Measurements from ENCODE around the gene RAE1. TPM values are rescaled to one million over a fixed set of nuclear protein-coding genes. Genes with fewer than 3 reads are reported as not detected.

The RAE1 gene
- total RNA-seq, 3 donors from 2014 or later (not counting 1 experiment from before 2014, with no cell fraction given): 50.3 to 66.8 (median 52.5) TPM

DNA sequence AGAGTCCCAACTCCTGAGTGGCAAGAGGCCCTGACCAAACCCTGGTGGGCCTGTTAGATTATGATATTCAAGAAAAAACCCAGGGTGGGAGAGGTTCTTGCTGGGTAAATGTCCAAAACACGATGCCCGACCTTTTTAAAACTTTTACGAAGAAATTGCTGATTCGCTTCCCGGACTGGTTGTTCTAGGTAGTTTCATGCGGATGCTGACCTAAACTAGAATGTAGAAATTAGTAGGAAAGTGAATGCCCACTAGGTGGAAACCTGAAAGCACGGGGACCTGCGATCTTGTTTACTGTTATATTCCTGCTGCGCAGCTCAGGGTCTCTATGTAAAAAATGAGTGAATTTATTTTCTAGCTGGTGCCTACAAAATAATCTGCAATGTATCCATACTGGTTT lies 2.3 kb downstream of the RAE1 start:
- H3K9me3 ChIP-seq (ENCODE audit: control insufficient read depth, insufficient read depth, low read length): no peaks in the 10 kb centered on the region
- peaks cover 25% of the 10 kb centered on the region in 2 donors for H3K4me1 Mint-ChIP-seq
- intact Hi-C loops (cut with micrococcal nuclease): no loop called here
- H3K27me3 Mint-ChIP-seq (ENCODE audit: low read depth in 2 of 2): no peaks in the 10 kb centered on the region
- WGBS (ENCODE audit: insufficient coverage): 96% methylated on average over 9 of the region's 9 CpGs
- H3K27me3 ChIP-seq (ENCODE audit: control insufficient read depth, insufficient read depth, low read length): no peaks in the 10 kb centered on the region
- H3K9me3 Mint-ChIP-seq: no peaks in the 10 kb centered on the region
- ATAC-seq (no peak), DNase-seq (no peak)
- H3K27ac Mint-ChIP-seq: peak overlapping the region in 1 of 2 donors; percentile 1
- TF ChIP-seq, protein P1, sequence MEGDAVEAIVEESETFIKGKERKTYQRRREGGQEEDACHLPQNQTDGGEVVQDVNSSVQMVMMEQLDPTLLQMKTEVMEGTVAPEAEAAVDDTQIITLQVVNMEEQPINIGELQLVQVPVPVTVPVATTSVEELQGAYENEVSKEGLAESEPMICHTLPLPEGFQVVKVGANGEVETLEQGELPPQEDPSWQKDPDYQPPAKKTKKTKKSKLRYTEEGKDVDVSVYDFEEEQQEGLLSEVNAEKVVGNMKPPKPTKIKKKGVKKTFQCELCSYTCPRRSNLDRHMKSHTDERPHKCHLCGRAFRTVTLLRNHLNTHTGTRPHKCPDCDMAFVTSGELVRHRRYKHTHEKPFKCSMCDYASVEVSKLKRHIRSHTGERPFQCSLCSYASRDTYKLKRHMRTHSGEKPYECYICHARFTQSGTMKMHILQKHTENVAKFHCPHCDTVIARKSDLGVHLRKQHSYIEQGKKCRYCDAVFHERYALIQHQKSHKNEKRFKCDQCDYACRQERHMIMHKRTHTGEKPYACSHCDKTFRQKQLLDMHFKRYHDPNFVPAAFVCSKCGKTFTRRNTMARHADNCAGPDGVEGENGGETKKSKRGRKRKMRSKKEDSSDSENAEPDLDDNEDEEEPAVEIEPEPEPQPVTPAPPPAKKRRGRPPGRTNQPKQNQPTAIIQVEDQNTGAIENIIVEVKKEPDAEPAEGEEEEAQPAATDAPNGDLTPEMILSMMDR (IDR thresholded peaks at IDR 0.05): no peak
- H3K36me3 ChIP-seq (ENCODE audit: control insufficient read depth, insufficient read depth, low read length): peaks cover 35% of the 10 kb centered on the region
- no peak overlapping the region for H3K4me3 ChIP-seq (ENCODE audit: low read length)
- peak overlapping the region; percentile 59 for H3K4me3 Mint-ChIP-seq
- peaks cover 10% of the 10 kb centered on the region for H3K4me1 ChIP-seq (ENCODE audit: control insufficient read depth, insufficient read depth, low read length)
- peaks cover 14% of the 10 kb centered on the region for H3K36me3 Mint-ChIP-seq
- H3K27ac ChIP-seq (ENCODE audit: low read length): no peak overlapping the region

DNA sequence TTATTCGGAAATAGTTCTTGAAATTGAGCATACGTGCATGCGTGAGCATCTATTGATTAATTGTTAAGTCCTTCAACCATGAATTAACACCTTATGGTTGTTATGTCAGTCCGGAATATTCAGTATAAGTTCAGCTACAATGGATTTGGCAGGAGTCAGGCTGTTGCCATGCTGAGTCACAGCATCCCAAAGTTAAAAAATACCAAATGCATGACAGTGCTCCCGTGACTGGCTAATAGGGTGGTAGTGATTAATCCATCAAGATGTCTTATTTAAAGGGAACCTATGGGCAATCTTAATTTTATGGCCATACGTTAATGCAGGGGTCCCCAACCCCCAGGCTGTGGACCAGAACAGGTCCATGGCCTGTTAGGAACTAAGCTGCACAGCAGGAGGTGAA lies 10.5 kb downstream of the RAE1 start:
- 100% methylated on average over 6 of the region's 6 CpGs for WGBS (ENCODE audit: insufficient coverage)

DNA sequence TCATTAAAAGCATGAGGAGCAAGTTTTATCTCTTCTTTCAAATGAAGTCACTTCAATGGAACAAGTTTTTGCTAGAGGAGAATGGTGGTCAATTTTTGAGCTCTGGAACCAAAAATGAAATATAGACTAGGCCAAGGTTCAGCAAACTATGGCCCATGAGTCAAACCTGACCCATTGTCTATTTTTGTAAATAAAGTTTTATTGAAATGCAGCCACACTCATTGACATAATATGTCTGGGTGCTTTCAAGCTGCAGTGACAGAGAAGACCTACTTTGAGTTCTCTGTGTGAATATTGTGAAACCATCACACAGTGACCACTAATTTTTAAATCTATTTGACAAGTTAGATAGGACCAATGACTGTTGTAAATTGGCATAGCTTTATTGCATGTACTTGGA lies 13.4 kb downstream of the RAE1 start:
- Histone ChIP-seq H3K9me3 (ENCODE audit: control insufficient read depth, insufficient read depth, low read length) (no peaks in the 10 kb centered on the region), H3K36me3 (ENCODE audit: control insufficient read depth, insufficient read depth, low read length) (peaks cover 63% of the 10 kb centered on the region), H3K27me3 (ENCODE audit: control insufficient read depth, insufficient read depth, low read length) (no peaks in the 10 kb centered on the region), H3K4me3 (ENCODE audit: low read length) (no peak overlapping the region), H3K4me1 (ENCODE audit: control insufficient read depth, insufficient read depth, low read length) (no peaks in the 10 kb centered on the region), H3K27ac (ENCODE audit: low read length) (no peak overlapping the region)
- H3K9me3 Mint-ChIP-seq: no peaks in the 10 kb centered on the region
- DNase-seq: no peak
- H3K36me3 Mint-ChIP-seq: peaks cover 8% of the 10 kb centered on the region
- intact Hi-C loops (cut with micrococcal nuclease): no loop called here
- no peak overlapping the region for H3K4me3 Mint-ChIP-seq
- H3K27me3 Mint-ChIP-seq (ENCODE audit: low read depth in 2 of 2): no peaks in the 10 kb centered on the region
- no peak for ATAC-seq
- H3K27ac Mint-ChIP-seq: no peak overlapping the region
- TF ChIP-seq, protein P1 (IDR thresholded peaks at IDR 0.05): no peak
- no peaks in the 10 kb centered on the region for H3K4me1 Mint-ChIP-seq

More for the DNA sequence above, 10.5 kb downstream of the RAE1 start:
- TF ChIP-seq, protein P1 (IDR thresholded peaks at IDR 0.05): no peak
- H3K36me3 Mint-ChIP-seq: peaks cover under 1% of the 10 kb centered on the region
- ATAC-seq (no peak), DNase-seq (no peak)
- H3K27me3 Mint-ChIP-seq (ENCODE audit: low read depth in 2 of 2): no peaks in the 10 kb centered on the region
- peaks cover 43% of the 10 kb centered on the region for H3K36me3 ChIP-seq (ENCODE audit: control insufficient read depth, insufficient read depth, low read length)
- no peak overlapping the region for H3K4me3 Mint-ChIP-seq
- H3K4me3 ChIP-seq (ENCODE audit: low read length): no peak overlapping the region
- intact Hi-C loops (cut with micrococcal nuclease): no loop called here
- H3K4me1 ChIP-seq (ENCODE audit: control insufficient read depth, insufficient read depth, low read length): no peaks in the 10 kb centered on the region
- no peaks in the 10 kb centered on the region for H3K9me3 Mint-ChIP-seq
- no peaks in the 10 kb centered on the region for H3K27me3 ChIP-seq (ENCODE audit: control insufficient read depth, insufficient read depth, low read length)
- H3K27ac ChIP-seq (ENCODE audit: low read length): no peak overlapping the region
- H3K4me1 Mint-ChIP-seq: no peaks in the 10 kb centered on the region
- no peak overlapping the region for H3K27ac Mint-ChIP-seq
- H3K9me3 ChIP-seq (ENCODE audit: control insufficient read depth, insufficient read depth, low read length): no peaks in the 10 kb centered on the region

DNA sequence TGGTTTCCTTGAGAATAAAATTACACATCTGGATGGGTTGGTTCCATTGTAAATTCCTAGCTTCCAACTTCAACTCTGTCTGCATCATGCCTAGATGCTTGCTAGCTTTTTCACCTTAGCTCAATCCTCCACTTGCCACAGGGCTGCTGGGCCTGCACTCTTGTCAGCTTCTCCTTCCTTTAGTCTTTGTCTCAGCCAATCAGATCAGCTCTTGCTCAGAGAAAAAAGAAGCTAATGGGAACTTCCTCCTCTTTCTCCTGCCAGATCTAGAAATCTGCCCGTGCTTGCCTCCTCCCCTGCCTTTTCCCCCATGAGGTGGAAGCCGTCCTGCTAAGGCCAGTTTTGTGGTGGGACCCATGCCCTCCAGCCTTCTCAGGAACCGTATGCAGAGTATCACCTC lies 18.5 kb downstream of the RAE1 start:
- no peak for ATAC-seq
- no peak overlapping the region for H3K27ac Mint-ChIP-seq
- 80% methylated on average over 3 of the region's 3 CpGs for WGBS (ENCODE audit: insufficient coverage)

More for the DNA sequence above, 18.5 kb downstream of the RAE1 start:
- no peak for DNase-seq
- no peaks in the 10 kb centered on the region for H3K9me3 Mint-ChIP-seq
- H3K36me3 ChIP-seq (ENCODE audit: control insufficient read depth, insufficient read depth, low read length): peaks cover 80% of the 10 kb centered on the region
- TF ChIP-seq, protein P1 (IDR thresholded peaks at IDR 0.05): no peak
- peaks cover 35% of the 10 kb centered on the region for H3K36me3 Mint-ChIP-seq
- no peak overlapping the region for H3K4me3 ChIP-seq (ENCODE audit: low read length)
- H3K4me3 Mint-ChIP-seq: no peak overlapping the region
- H3K4me1 ChIP-seq (ENCODE audit: control insufficient read depth, insufficient read depth, low read length): peaks cover 4% of the 10 kb centered on the region
- intact Hi-C loops (cut with micrococcal nuclease): no loop called here
- H3K4me1 Mint-ChIP-seq: peaks cover 0 to 7% of the 10 kb centered on the region in 2 donors
- H3K27me3 ChIP-seq (ENCODE audit: control insufficient read depth, insufficient read depth, low read length): no peaks in the 10 kb centered on the region
- no peaks in the 10 kb centered on the region for H3K27me3 Mint-ChIP-seq (ENCODE audit: low read depth in 2 of 2)
- H3K27ac ChIP-seq (ENCODE audit: low read length): no peak overlapping the region
- no peaks in the 10 kb centered on the region for H3K9me3 ChIP-seq (ENCODE audit: control insufficient read depth, insufficient read depth, low read length)
